Omental fat pad (tissue), 4 donors: Measurements from ENCODE around the gene KLHL4. TPM values are rescaled to one million over a fixed set of nuclear protein-coding genes. Genes with fewer than 3 reads are reported as not detected.

Experiments used
- ATAC-seq: fragments of 150-250 bp; one replicate; pipeline ENCODE4 v1.9.1; 2016; ENCODE audit warnings: mild to moderate bottlenecking, moderate library complexity; ENCODE audit not compliant: low FRiP score
- DNase-seq: peaks from one replicate; pipeline ENCODE4 v3.0.0-alpha.2; 2019; ENCODE audit warnings: low spot score
- CTCF ChIP-seq, 3 donors: fragments of 450-650 bp; IDR thresholded peaks; one replicate each; pipeline ENCODE4 v1.5.1; 2016 to 2017; ENCODE audit warnings: antibody characterized with exemption in 3 of 3, mild to moderate bottlenecking in 3 of 3, moderate library complexity in 2 of 3
- total RNA-seq, 4 donors: library from RNA; depleted of rRNA; stranded (reverse); fragments of >200 nt; gene quantifications; one replicate each; pipeline ENCODE4 v1.1.0, GENCODE V29; 2016

KLHL4 gene
- total RNA-seq, 4 donors from 2014 or later, result 1.2 to 5.5 (median 2.4) TPM

- TF ChIP-seq CTCF (IDR thresholded peaks at IDR 0.05), result no peak
- no peak for DNase-seq
- no peak for ATAC-seq
These were observed 902 bp downstream of the KLHL4 start for GRCh38 chrX:87518504-87518903.

- peak; percentile 70 for ATAC-seq
- no peak for TF ChIP-seq CTCF (IDR thresholded peaks at IDR 0.05)
- DNase-seq, result no peak
These were observed 8.2 kb downstream of the KLHL4 start for GRCh38 chrX:87525771-87526229.

- DNase-seq (no peak), ATAC-seq (no peak)
- no peak for TF ChIP-seq CTCF (IDR thresholded peaks at IDR 0.05)
These were observed 8.7 kb downstream of the KLHL4 start for GRCh38 chrX:87526281-87526680.

- no peak for TF ChIP-seq CTCF (IDR thresholded peaks at IDR 0.05)
- no peak for DNase-seq
- ATAC-seq, result no peak
These were observed 10.9 kb downstream of the KLHL4 start for GRCh38 chrX:87528487-87528886.

GRCh38 chrX:87571964-87572363, 54.4 kb downstream of the KLHL4 start:
- TF ChIP-seq CTCF (IDR thresholded peaks at IDR 0.05), result no peak
- DNase-seq, result no peak
- no peak for ATAC-seq

GRCh38 chrX:87572901-87573300, 55.3 kb downstream of the KLHL4 start:
- DNase-seq, result no peak
- no peak for TF ChIP-seq CTCF (IDR thresholded peaks at IDR 0.05)
- no peak for ATAC-seq

GRCh38 chrX:87578978-87579377, 61.4 kb downstream of the KLHL4 start:
- DNase-seq (no peak), ATAC-seq (no peak)
- no peak for TF ChIP-seq CTCF (IDR thresholded peaks at IDR 0.05)
